HFF-Myc (cell line): ENCODE results near the gene RTF1.

Experiments
- DNase-seq: peaks from one replicate; pipeline ENCODE4 v3.0.0-alpha.2; 2011; ENCODE audit warnings: low read depth; ENCODE audit errors: extremely low read depth
- H3K4me3 ChIP-seq: replicated peaks from 2 replicates; pipeline ENCODE4 v1.5.1; 2011; ENCODE audit warnings: low read depth, mild to moderate bottlenecking, control low read depth, low read length
- CTCF ChIP-seq: IDR thresholded peaks from 2 replicates; pipeline ENCODE4 v1.5.1; 2012; ENCODE audit warnings: mild to moderate bottlenecking, low read depth, low read length, control low read depth; ENCODE audit errors: missing control alignments

Gene RTF1

GRCh38 chr15:41487381-41487780 is 70.5 kb downstream of the RTF1 start:
- TF ChIP-seq CTCF, result no peak
- no peak for DNase-seq
- no peak overlapping the region for H3K4me3 ChIP-seq

- no peak overlapping the region for H3K4me3 ChIP-seq
- no peak for DNase-seq
- no peak for TF ChIP-seq CTCF
These were observed 70.9 kb downstream of the RTF1 start for GRCh38 chr15:41487802-41488201.

- no peak for TF ChIP-seq CTCF
- H3K4me3 ChIP-seq, result no peak overlapping the region
- DNase-seq, result no peak
These were observed 72.7 kb downstream of the RTF1 start for GRCh38 chr15:41489641-41490040.

GRCh38 chr15:41490355-41490754 is 73.5 kb downstream of the RTF1 start:
- DNase-seq, result peak; percentile 93

GRCh38 chr15:41491889-41492288 is 75.0 kb downstream of the RTF1 start:
- no peak for TF ChIP-seq CTCF
- H3K4me3 ChIP-seq, result no peak overlapping the region

More at GRCh38 chr15:41490355-41490754, 73.5 kb downstream of the RTF1 start:
- TF ChIP-seq CTCF, result no peak
- no peak overlapping the region for H3K4me3 ChIP-seq

GRCh38 chr15:41492597-41493204 is 75.8 kb downstream of the RTF1 start:
- DNase-seq, result no peak
- no peak for TF ChIP-seq CTCF
- H3K4me3 ChIP-seq, result peak overlapping the region; percentile 45

More at GRCh38 chr15:41491889-41492288, 75.0 kb downstream of the RTF1 start:
- DNase-seq, result no peak

GRCh38 chr15:41493205-41493901 is 76.5 kb downstream of the RTF1 start, which contains the start of gene ITPKA:
Gene ITPKA (plus strand): TSS chr15:41493874. CDS start chr15:41493928, 54 bp downstream.
- peak within 1 kb of the TSS; percentile 45 for H3K4me3 ChIP-seq
- DNase-seq, result no peak
- no peak for TF ChIP-seq CTCF
